Neural progenitor cell (in vitro differentiated cells): Measurements from ENCODE around the gene MEST.

Experiments
- CTCF ChIP-seq: fragments of 200-600 bp; sonication (generic); IDR thresholded peaks from 2 replicates; pipeline ENCODE4 v1.5.1; 2017; ENCODE audit warnings: antibody characterized with exemption, mild to moderate bottlenecking
- EZH2 ChIP-seq: fragments of 200-600 bp; sonication (generic); IDR thresholded peaks from 2 replicates; pipeline ENCODE4 v1.6.1; 2017; ENCODE audit warnings: antibody characterized with exemption, mild to moderate bottlenecking, moderate library complexity

DNA sequence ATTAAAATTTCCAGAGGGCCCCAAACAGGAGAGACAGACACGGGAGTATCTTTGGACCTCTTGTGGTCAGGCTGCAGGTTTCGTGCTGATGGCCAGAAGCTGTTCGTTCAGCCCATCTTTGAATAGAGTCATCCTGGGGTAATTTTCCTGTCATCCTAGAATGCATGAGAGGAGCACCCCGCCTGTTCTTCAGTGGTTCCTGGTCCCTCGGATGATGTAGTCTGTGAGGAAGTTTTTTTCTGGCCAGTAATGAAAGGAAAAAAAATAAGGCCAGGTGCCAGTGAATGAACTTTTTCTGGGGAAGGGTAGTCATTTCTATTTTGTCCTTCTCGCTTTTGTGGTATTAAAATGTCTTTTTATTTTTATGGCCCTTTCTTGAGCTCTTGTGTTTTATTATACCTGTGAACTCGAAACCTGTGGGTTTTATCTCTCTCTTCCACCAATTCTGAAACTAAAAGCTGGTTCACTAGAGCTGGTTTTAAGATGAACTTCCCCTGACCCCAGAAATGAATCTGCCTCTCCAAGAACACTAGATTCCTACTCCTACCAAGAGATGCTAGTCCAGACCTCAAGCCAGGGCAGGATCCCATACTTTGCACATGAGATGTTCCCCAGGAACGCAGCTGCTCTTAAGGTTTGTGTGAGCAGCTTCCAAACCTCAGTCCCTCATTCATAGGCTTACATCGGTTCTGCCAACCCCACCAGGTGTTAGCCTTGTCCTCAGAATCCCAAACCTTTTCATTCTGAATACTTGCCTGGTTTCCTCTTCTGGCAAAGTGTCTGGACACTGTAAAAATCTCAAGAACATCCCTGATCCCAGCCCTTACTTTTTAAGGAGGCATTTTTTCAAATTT, 15.4 kb upstream of the MEST start:
- TF ChIP-seq CTCF (no peak), EZH2 (no peak)
